H1 (cell line): ENCODE data around the gene MTM1. TPM values are rescaled to one million over a fixed set of nuclear protein-coding genes. Genes with fewer than 3 reads are reported as not detected.

Source experiments
- BRCA1 ChIP-seq: IDR thresholded peaks from 2 replicates; pipeline ENCODE4 v1.6.1; 2012; ENCODE audit warnings: low read depth, low read length, improper control_type of control experiment
- CTCF ChIP-seq, 3 experiments: IDR thresholded peaks; 1 replicate in 2 of 3; 2 replicates in 1 of 3; pipeline versions ENCODE4 v1.5.1 to v1.6.1; 2011; ENCODE audit warnings: low read length in 3 of 3, mild to moderate bottlenecking in 3 of 3, inconsistent platforms in 2 of 3, low read depth in 1 of 3, moderate library complexity in 1 of 3; ENCODE audit not compliant: insufficient read depth in 1 of 3; ENCODE audit errors: control extremely low read depth in 1 of 3
- GTF2F1 ChIP-seq: IDR thresholded peaks from 2 replicates; pipeline ENCODE4 v1.6.1; 2012; ENCODE audit warnings: low read depth, low read length, improper control_type of control experiment, borderline replicate concordance
- NANOG ChIP-seq: IDR thresholded peaks from 2 replicates; pipeline ENCODE4 v1.6.1; 2011; ENCODE audit warnings: low read length, low read depth, mild to moderate bottlenecking, inconsistent platforms; ENCODE audit not compliant: insufficient read depth, poor library complexity, severe bottlenecking
- POLR2A ChIP-seq, 2 experiments: IDR thresholded peaks; 1 replicate in 1 of 2; 2 replicates in 1 of 2; pipeline ENCODE4 v1.6.1; 2011; ENCODE audit warnings: low read depth in 2 of 2, low read length in 2 of 2, mild to moderate bottlenecking in 2 of 2; ENCODE audit errors: control extremely low read depth in 1 of 2
- RBBP5 ChIP-seq: IDR thresholded peaks from 2 replicates; pipeline ENCODE4 v1.7.1; 2012; ENCODE audit warnings: low read depth, mild to moderate bottlenecking, inconsistent platforms, low read length, moderate library complexity, borderline replicate concordance
- RXRA ChIP-seq: IDR thresholded peaks from 2 replicates; pipeline ENCODE4 v1.6.1; 2011; ENCODE audit warnings: low read depth, mild to moderate bottlenecking, low read length, moderate library complexity; ENCODE audit not compliant: insufficient read depth
- polyA plus RNA-seq, 7 experiments: library from polyadenylated mRNA; depleted of rRNA in 3 of 7; stranded (reverse) in 5 of 7; unstranded in 2 of 7; fragments of >200 nt in 5 of 7; fragments of 200-250 nt in 2 of 7; gene quantifications; 1 replicate in 5 of 7; 2 replicates in 1 of 7; 4 replicates in 1 of 7; pipeline versions ENCODE4 v1.2.1 to v1.2.3, GENCODE V29; 2011 to 2013; ENCODE audit warnings: missing spikeins in 2 of 7, mixed read lengths in 2 of 7
- total RNA-seq: library from RNA; stranded (reverse); fragmentation: NEBNext Ultra II Directional; extraction: Animal tissue kit (Norgen Biotek cat#: 25700); gene quantifications from 2 replicates; pipeline ENCODE4 v1.2.1, GENCODE V29; 2021

The MTM1 gene
- total and polyA plus RNA-seq, 2 of the 8 experiments (the other 6 are each of a cell fraction or from before 2014, with no cell fraction given): 2.3 to 8.4 TPM

- TF ChIP-seq CTCF (IDR thresholded peaks at IDR 0.05; ENCODE audit: control extremely low read depth in 1 of 3, insufficient read depth in 1 of 3, low read depth in 1 of 3, low read length in 3 of 3): no peak
- no peak for TF ChIP-seq NANOG
- TF ChIP-seq POLR2A (IDR thresholded peaks at IDR 0.05; ENCODE audit: control extremely low read depth in 1 of 2, low read depth in 2 of 2, low read length in 2 of 2): no peak
- TF ChIP-seq BRCA1: no peak
- TF ChIP-seq RBBP5: no peak
- no peak for TF ChIP-seq GTF2F1
- no peak for TF ChIP-seq RXRA
These were observed 125.5 kb downstream of the MTM1 start (continued) for GRCh38 chrX:150693725-150694574.
